ENCODE measurements around the gene MFSD6. TPM values are rescaled to one million over a fixed set of nuclear protein-coding genes. Genes with fewer than 3 reads are reported as not detected.
A peak's percentile ranks its signal among the peaks of the same experiment; 100 is the strongest.

Gene MFSD6
- total RNA-seq, 5 donors from 2014 or later (not counting 1 experiment from before 2014, with no cell fraction given): 42.3 to 47.4 (median 44.4) TPM

DNA sequence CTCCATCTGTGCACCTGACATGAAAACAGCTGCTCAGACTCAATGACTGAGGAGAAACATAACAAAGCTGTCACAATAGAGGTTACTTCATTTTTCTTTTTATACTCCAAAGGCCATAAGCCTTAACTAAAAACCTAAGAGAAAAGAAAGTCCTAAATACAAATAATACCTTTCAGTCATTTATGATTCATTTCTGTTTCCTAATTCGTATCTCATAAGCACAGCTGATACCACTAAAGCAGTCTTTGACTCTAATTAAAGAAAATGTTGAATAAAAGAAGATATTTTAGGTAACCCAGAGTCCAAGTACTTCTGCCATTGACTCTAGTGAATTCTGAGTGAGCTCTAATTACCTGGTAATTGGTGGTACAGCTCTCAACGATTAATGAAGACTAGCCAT, 105.7 kb downstream of the MFSD6 start:
- ATAC-seq (replicated peaks in 1 of 4) (no peak), DNase-seq (no peak)
- Mint-ChIP-seq H3K4me1 (peaks cover 24 to 31% (median 27%) of the 10 kb centered on the region in 3 donors), H3K4me3 (no peak overlapping the region), H3K27ac (no peak overlapping the region), H3K9me3 (no peaks in the 10 kb centered on the region), H3K36me3 (peaks cover 16% of the 10 kb centered on the region), H3K27me3 (no peaks in the 10 kb centered on the region)
- no peak overlapping the region for H3K27ac ChIP-seq (ENCODE audit: low read length)
- WGBS (ENCODE audit: insufficient coverage): no CpG with 5 or more reads among the region's 2 CpGs
- H3K4me3 ChIP-seq (ENCODE audit: control insufficient read depth in 1 of 2, extremely low read depth in 1 of 2, low read length in 1 of 2): no peak overlapping the region
- no peaks in the 10 kb centered on the region for H3K9me3 ChIP-seq
- H3K36me3 ChIP-seq (ENCODE audit: control insufficient read depth in 2 of 2, extremely low read depth in 1 of 2, insufficient read depth in 1 of 2, low read length in 1 of 2): peaks cover 4 to 31% of the 10 kb centered on the region in 2 donors
- ChIA-PET POLR2A (interaction anchor here in 1 of 2 donors (1.0 kb wide), 1 partner anchor 20 kb away, joined by 3 read pairs; no protein-coding TSS in a partner anchor), CTCF (interaction anchor here in 1 of 2 donors (1.3 kb wide), 1 partner anchor 167 kb away, joined by 3 read pairs; no protein-coding TSS in a partner anchor)
- no peaks in the 10 kb centered on the region for H3K27me3 ChIP-seq (replicated peaks in 1 of 2; ENCODE audit: control insufficient read depth in 2 of 2, extremely low read depth in 1 of 2, insufficient read depth in 2 of 2, low read length in 1 of 2)
- peaks cover 9 to 19% of the 10 kb centered on the region in 2 experiments for H3K4me1 ChIP-seq (ENCODE audit: control insufficient read depth in 1 of 2, extremely low read depth in 1 of 2, insufficient read depth in 2 of 2, low read length in 2 of 2)

GRCh38 chr2:190514676-190515075, 106.5 kb downstream of the MFSD6 start:
- Histone ChIP-seq H3K36me3 (ENCODE audit: control insufficient read depth in 2 of 2, extremely low read depth in 1 of 2, insufficient read depth in 1 of 2, low read length in 1 of 2) (peaks cover 0 to 24% of the 10 kb centered on the region in 2 donors), H3K27me3 (replicated peaks in 1 of 2; ENCODE audit: control insufficient read depth in 2 of 2, extremely low read depth in 1 of 2, insufficient read depth in 2 of 2, low read length in 1 of 2) (no peaks in the 10 kb centered on the region), H3K4me3 (ENCODE audit: control insufficient read depth in 1 of 2, extremely low read depth in 1 of 2, low read length in 1 of 2) (no peak overlapping the region), H3K27ac (ENCODE audit: low read length) (no peak overlapping the region), H3K9me3 (no peaks in the 10 kb centered on the region), H3K4me1 (ENCODE audit: control insufficient read depth in 1 of 2, extremely low read depth in 1 of 2, insufficient read depth in 2 of 2, low read length in 2 of 2) (peaks cover 13 to 23% of the 10 kb centered on the region in 2 experiments)
- ATAC-seq (replicated peaks in 1 of 4) (no peak), DNase-seq (no peak)
- Mint-ChIP-seq H3K27ac (no peak overlapping the region), H3K36me3 (peaks cover 11% of the 10 kb centered on the region), H3K9me3 (no peaks in the 10 kb centered on the region), H3K4me3 (peak overlapping the region in 1 of 3 donors; percentile 54), H3K4me1 (peaks cover 29 to 38% (median 34%) of the 10 kb centered on the region in 3 donors), H3K27me3 (no peaks in the 10 kb centered on the region)
- CTCF ChIA-PET: interaction anchor here in 1 of 2 donors (0.6 to 1.3 kb wide), 2 partner anchors 166 to 418 kb away, joined by 3 read pairs; no protein-coding TSS in a partner anchor
- WGBS (ENCODE audit: insufficient coverage): no CpG with 5 or more reads among the region's 1 CpG
- POLR2A ChIA-PET: interaction anchor here (0.6 to 1.0 kb wide), 2 partner anchors 14 to 19 kb away, joined by 3 read pairs; no protein-coding TSS in a partner anchor

- Mint-ChIP-seq H3K27me3 (no peaks in the 10 kb centered on the region), H3K9me3 (no peaks in the 10 kb centered on the region), H3K27ac (peak overlapping the region; percentile 49 to 73), H3K4me1 (peaks cover 39 to 49% (median 44%) of the 10 kb centered on the region in 3 donors), H3K4me3 (peak overlapping the region in 2 of 3 donors; percentile 28 to 54), H3K36me3 (peaks cover 7% of the 10 kb centered on the region)
- no peaks in the 10 kb centered on the region for H3K9me3 ChIP-seq
- H3K36me3 ChIP-seq (ENCODE audit: control insufficient read depth in 2 of 2, extremely low read depth in 1 of 2, insufficient read depth in 1 of 2, low read length in 1 of 2): peaks cover 0 to 20% of the 10 kb centered on the region in 2 donors
- ChIA-PET POLR2A (interaction anchor here (0.6 to 1.7 kb wide), 4 partner anchors 13 to 444 kb away, joined by 3 to 6 read pairs (median 4); no protein-coding TSS in a partner anchor), CTCF (interaction anchor here in 1 of 2 donors (0.8 kb wide), 1 partner anchor 165 kb away, joined by 3 read pairs; no protein-coding TSS in a partner anchor)
- ATAC-seq (replicated peaks in 1 of 4): peak; percentile 55 to 81 (median 66)
- no CpG with 5 or more reads among the region's 1 CpG for WGBS (ENCODE audit: insufficient coverage)
- H3K4me3 ChIP-seq (ENCODE audit: control insufficient read depth in 1 of 2, extremely low read depth in 1 of 2, low read length in 1 of 2): no peak overlapping the region
- DNase-seq: peak in 1 of 35 experiments; percentile 67
- H3K27me3 ChIP-seq (replicated peaks in 1 of 2; ENCODE audit: control insufficient read depth in 2 of 2, extremely low read depth in 1 of 2, insufficient read depth in 2 of 2, low read length in 1 of 2): no peaks in the 10 kb centered on the region
- H3K27ac ChIP-seq (ENCODE audit: low read length): peak overlapping the region; percentile 10
- H3K4me1 ChIP-seq (ENCODE audit: control insufficient read depth in 1 of 2, extremely low read depth in 1 of 2, insufficient read depth in 2 of 2, low read length in 2 of 2): peaks cover 20 to 33% of the 10 kb centered on the region in 2 experiments
These were observed 107.5 kb downstream of the MFSD6 start for GRCh38 chr2:190515687-190516086.

DNA sequence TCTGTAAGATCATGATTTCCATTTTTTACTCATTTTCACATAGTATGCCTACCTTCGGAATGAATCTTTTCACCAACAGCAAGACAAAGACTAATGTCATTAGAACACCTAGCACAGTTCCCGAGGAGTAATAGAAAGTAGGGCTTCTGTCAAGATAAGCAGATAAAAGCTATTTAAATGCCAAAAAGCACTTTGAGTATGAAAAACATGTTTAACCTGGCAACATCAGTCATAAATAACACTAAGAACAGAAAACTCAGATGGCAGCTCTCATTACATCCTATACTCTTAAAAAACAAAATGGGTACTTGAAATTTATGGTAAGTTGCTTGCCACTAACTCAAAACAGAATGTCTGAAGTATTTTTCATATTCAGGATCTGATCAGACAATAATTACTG, 109.3 kb downstream of the MFSD6 start:
- DNase-seq (no peak), ATAC-seq (replicated peaks in 1 of 4) (no peak)
- CTCF ChIA-PET: interaction anchor here in 1 of 2 donors (0.7 kb wide), 1 partner anchor 177 kb away, joined by 6 read pairs; no protein-coding TSS in a partner anchor
- Mint-ChIP-seq H3K27ac (no peak overlapping the region), H3K9me3 (no peaks in the 10 kb centered on the region), H3K4me1 (peaks cover 52 to 61% (median 56%) of the 10 kb centered on the region in 3 donors), H3K27me3 (no peaks in the 10 kb centered on the region), H3K4me3 (no peak overlapping the region), H3K36me3 (peaks cover 11% of the 10 kb centered on the region)
- H3K27me3 ChIP-seq (replicated peaks in 1 of 2; ENCODE audit: control insufficient read depth in 2 of 2, extremely low read depth in 1 of 2, insufficient read depth in 2 of 2, low read length in 1 of 2): no peaks in the 10 kb centered on the region
- POLR2A ChIA-PET: interaction anchor here (0.5 to 1.0 kb wide), 3 partner anchors 16 to 754 kb away, joined by 3 to 7 read pairs (median 5); partner anchors contain the start of gene NEMP2 (in 1 of the 2)
- H3K27ac ChIP-seq (ENCODE audit: low read length): no peak overlapping the region
- H3K9me3 ChIP-seq: no peaks in the 10 kb centered on the region
- no peak overlapping the region for H3K4me3 ChIP-seq (ENCODE audit: control insufficient read depth in 1 of 2, extremely low read depth in 1 of 2, low read length in 1 of 2)
- WGBS (ENCODE audit: insufficient coverage): no CpG with 5 or more reads among the region's 2 CpGs
- peaks cover 26 to 37% of the 10 kb centered on the region in 2 experiments for H3K4me1 ChIP-seq (ENCODE audit: control insufficient read depth in 1 of 2, extremely low read depth in 1 of 2, insufficient read depth in 2 of 2, low read length in 2 of 2)
- peaks cover 0 to 19% of the 10 kb centered on the region in 2 donors for H3K36me3 ChIP-seq (ENCODE audit: control insufficient read depth in 2 of 2, extremely low read depth in 1 of 2, insufficient read depth in 1 of 2, low read length in 1 of 2)

DNA sequence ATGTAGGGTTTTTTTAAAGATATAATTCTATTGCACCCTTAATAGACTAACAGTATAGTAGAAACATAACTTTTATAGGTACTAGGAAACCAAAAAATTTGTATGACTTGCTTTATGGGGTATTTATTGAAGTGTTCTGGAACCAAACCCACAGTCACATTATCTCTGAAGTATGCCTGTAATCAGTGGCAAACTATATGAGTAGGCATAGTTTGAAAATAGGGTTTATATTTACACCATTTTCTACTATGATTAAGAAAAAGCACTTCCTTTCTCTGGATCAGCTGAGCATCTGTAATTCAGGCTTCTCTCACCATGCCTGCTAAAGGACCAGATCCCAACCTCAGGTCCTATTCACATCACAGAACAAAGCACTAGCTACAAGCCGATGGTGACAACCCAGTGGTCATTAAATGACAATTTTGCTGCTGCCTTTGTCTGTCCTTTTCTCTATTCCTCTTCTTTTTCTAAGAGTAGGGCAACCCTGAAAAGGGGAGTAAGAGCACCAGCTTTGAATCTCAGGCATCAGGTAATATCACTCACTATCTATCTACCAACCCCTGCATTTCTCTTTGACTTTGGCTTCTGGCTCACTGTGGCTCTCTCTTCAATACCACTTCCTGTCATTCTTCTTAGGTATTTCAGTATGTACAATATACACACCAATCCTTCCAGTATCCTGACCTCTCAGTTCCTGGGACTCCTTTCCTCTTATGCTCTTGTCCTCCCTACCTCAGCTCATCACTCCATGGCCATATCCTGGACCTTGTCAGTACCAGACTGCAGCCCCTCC, 112.0 kb downstream of the MFSD6 start:
- Mint-ChIP-seq H3K27ac (peak overlapping the region; percentile 62 to 84), H3K4me1 (peaks cover 41 to 56% (median 50%) of the 10 kb centered on the region in 3 donors), H3K4me3 (peak overlapping the region in 1 of 3 donors; percentile 46), H3K36me3 (peaks cover 20% of the 10 kb centered on the region), H3K9me3 (no peaks in the 10 kb centered on the region), H3K27me3 (no peaks in the 10 kb centered on the region)
- H3K27me3 ChIP-seq (replicated peaks in 1 of 2; ENCODE audit: control insufficient read depth in 2 of 2, extremely low read depth in 1 of 2, insufficient read depth in 2 of 2, low read length in 1 of 2): no peaks in the 10 kb centered on the region
- H3K27ac ChIP-seq (ENCODE audit: low read length): peak overlapping the region; percentile 55
- ChIA-PET CTCF (no interaction called here), POLR2A (interaction anchor here in 1 of 2 donors (1.2 kb wide), 1 partner anchor 14 kb away, joined by 3 read pairs; no protein-coding TSS in a partner anchor)
- peaks cover 3 to 5% of the 10 kb centered on the region in 2 donors for H3K36me3 ChIP-seq (ENCODE audit: control insufficient read depth in 2 of 2, extremely low read depth in 1 of 2, insufficient read depth in 1 of 2, low read length in 1 of 2)
- ATAC-seq (replicated peaks in 1 of 4): peak; percentile 80 to 92 (median 84)
- WGBS (ENCODE audit: insufficient coverage): no CpG with 5 or more reads among the region's 1 CpG
- H3K4me3 ChIP-seq (ENCODE audit: control insufficient read depth in 1 of 2, extremely low read depth in 1 of 2, low read length in 1 of 2): no peak overlapping the region
- H3K9me3 ChIP-seq: no peaks in the 10 kb centered on the region
- H3K4me1 ChIP-seq (ENCODE audit: control insufficient read depth in 1 of 2, extremely low read depth in 1 of 2, insufficient read depth in 2 of 2, low read length in 2 of 2): peaks cover 26 to 35% of the 10 kb centered on the region in 2 experiments
- DNase-seq: peak in 1 of 35 experiments; percentile 42

DNA sequence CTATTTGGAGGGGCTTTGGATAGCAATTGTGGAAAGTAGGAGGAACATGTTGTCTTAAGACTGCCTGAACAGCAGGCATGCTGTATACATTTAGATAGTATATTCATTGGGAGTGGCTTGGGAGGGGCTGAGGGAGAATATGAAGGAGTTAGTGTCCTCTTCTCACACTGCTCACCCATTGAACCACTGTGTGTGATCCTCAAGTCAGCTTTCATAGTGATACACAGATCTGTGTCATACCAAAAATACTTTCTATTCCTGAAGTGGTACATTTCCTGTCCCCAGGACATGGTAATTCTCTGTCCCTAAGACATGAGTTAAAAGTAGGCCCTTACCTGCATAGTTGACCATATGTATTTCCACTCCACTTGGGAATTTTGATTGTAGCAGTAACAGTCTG, 116.8 kb downstream of the MFSD6 start:
- Histone ChIP-seq H3K27ac (ENCODE audit: low read length) (no peak overlapping the region), H3K9me3 (no peaks in the 10 kb centered on the region), H3K27me3 (replicated peaks in 1 of 2; ENCODE audit: control insufficient read depth in 2 of 2, extremely low read depth in 1 of 2, insufficient read depth in 2 of 2, low read length in 1 of 2) (no peaks in the 10 kb centered on the region), H3K36me3 (ENCODE audit: control insufficient read depth in 2 of 2, extremely low read depth in 1 of 2, insufficient read depth in 1 of 2, low read length in 1 of 2) (peaks cover 2 to 3% of the 10 kb centered on the region in 2 donors), H3K4me1 (ENCODE audit: control insufficient read depth in 1 of 2, extremely low read depth in 1 of 2, insufficient read depth in 2 of 2, low read length in 2 of 2) (peaks cover 13 to 16% of the 10 kb centered on the region in 2 experiments), H3K4me3 (ENCODE audit: control insufficient read depth in 1 of 2, extremely low read depth in 1 of 2, low read length in 1 of 2) (no peak overlapping the region)
- no peak overlapping the region for H3K4me3 Mint-ChIP-seq
- no peak for DNase-seq
- H3K36me3 Mint-ChIP-seq: peaks cover 24% of the 10 kb centered on the region
- ChIA-PET POLR2A (no interaction called here), CTCF (no interaction called here)
- no peak for ATAC-seq (replicated peaks in 1 of 4)
- H3K27ac Mint-ChIP-seq: no peak overlapping the region
- no peaks in the 10 kb centered on the region for H3K9me3 Mint-ChIP-seq
- peaks cover 58 to 66% (median 61%) of the 10 kb centered on the region in 3 donors for H3K4me1 Mint-ChIP-seq
- H3K27me3 Mint-ChIP-seq: no peaks in the 10 kb centered on the region
